GM19238 (cell line): ENCODE results near the gene APLP2.

Experiments
- DNase-seq: peaks from one replicate; pipeline ENCODE4 v3.0.0; 2011; ENCODE audit warnings: low spot score; ENCODE audit not compliant: insufficient read length

Gene APLP2

GRCh38 chr11:130118165-130118564, 48.5 kb downstream of the APLP2 start:
- DNase-seq = no peak

- no peak for DNase-seq
These were observed 49.1 kb downstream of the APLP2 start for GRCh38 chr11:130118636-130119387.

GRCh38 chr11:130120045-130120444, 50.4 kb downstream of the APLP2 start:
- DNase-seq = no peak

- DNase-seq = no peak
These were observed 51.8 kb downstream of the APLP2 start for GRCh38 chr11:130121445-130121978.

- no peak for DNase-seq
These were observed 52.5 kb downstream of the APLP2 start for GRCh38 chr11:130122141-130122575.

- no peak for DNase-seq
These were observed 53.8 kb downstream of the APLP2 start for GRCh38 chr11:130123414-130124040.

GRCh38 chr11:130124096-130124495, 54.4 kb downstream of the APLP2 start:
- no peak for DNase-seq

GRCh38 chr11:130125638-130126037, 55.9 kb downstream of the APLP2 start:
- DNase-seq = no peak

GRCh38 chr11:130126516-130126915, 56.8 kb downstream of the APLP2 start:
- no peak for DNase-seq

GRCh38 chr11:130127509-130127908, 57.8 kb downstream of the APLP2 start:
- no peak for DNase-seq

- DNase-seq = no peak
These were observed 58.9 kb downstream of the APLP2 start for GRCh38 chr11:130128626-130129025.

GRCh38 chr11:130129922-130130321, 60.2 kb downstream of the APLP2 start:
- DNase-seq = no peak

GRCh38 chr11:130131961-130132850, 62.5 kb downstream of the APLP2 start:
- DNase-seq = peak; percentile 59

GRCh38 chr11:130133716-130134115, 64.0 kb downstream of the APLP2 start:
- no peak for DNase-seq

GRCh38 chr11:130136107-130136506, 66.4 kb downstream of the APLP2 start:
- no peak for DNase-seq

GRCh38 chr11:130137999-130138398, 68.3 kb downstream of the APLP2 start:
- no peak for DNase-seq

GRCh38 chr11:130139401-130139800, 69.7 kb downstream of the APLP2 start:
- DNase-seq = no peak

GRCh38 chr11:130141561-130142341, 72.1 kb downstream of the APLP2 start:
- no peak for DNase-seq

GRCh38 chr11:130144141-130144540, 74.4 kb downstream of the APLP2 start:
- DNase-seq = no peak

- no peak for DNase-seq
These were observed 75.2 kb downstream of the APLP2 start for GRCh38 chr11:130144861-130145281.

- no peak for DNase-seq
These were observed 75.7 kb downstream of the APLP2 start for GRCh38 chr11:130145311-130145812.
